ENCODE data around the gene ISL2.

ISL2 gene

GRCh38 chr15:76376816-76377215 lies 40.2 kb downstream of the ISL2 start (continued):
- TF ChIP-seq CSRNP3 (CRISPR knock-in tag; IDR thresholded peaks at IDR 0.05) (no peak), PPARA (CRISPR knock-in tag; IDR thresholded peaks at IDR 0.05; ENCODE audit: borderline replicate concordance) (no peak), BACH2 (CRISPR knock-in tag; IDR thresholded peaks at IDR 0.05; ENCODE audit: borderline replicate concordance) (no peak)

GRCh38 chr15:76377217-76377616 lies 40.6 kb downstream of the ISL2 start:
- TF ChIP-seq POU6F1 (CRISPR knock-in tag; IDR thresholded peaks at IDR 0.05; ENCODE audit: borderline replicate concordance, low read depth) (no peak), ISL1 (CRISPR knock-in tag; IDR thresholded peaks at IDR 0.05) (no peak)
- no peak for ATAC-seq

- TF ChIP-seq ZFP30 (CRISPR knock-in tag; IDR thresholded peaks at IDR 0.05) = no peak
- TF ChIP-seq CREB5 (CRISPR knock-in tag; IDR thresholded peaks at IDR 0.05; ENCODE audit: low read depth) = no peak
- no peak for TF ChIP-seq CSRNP3 (CRISPR knock-in tag; IDR thresholded peaks at IDR 0.05)
- no peak for TF ChIP-seq PATZ1 (CRISPR knock-in tag; IDR thresholded peaks at IDR 0.05; ENCODE audit: borderline replicate concordance)
- no peak for TF ChIP-seq TOX (CRISPR knock-in tag; IDR thresholded peaks at IDR 0.05; ENCODE audit: borderline replicate concordance)
- no peak for TF ChIP-seq GLIS3 (CRISPR knock-in tag; IDR thresholded peaks at IDR 0.05)
- TF ChIP-seq OSR1 (CRISPR knock-in tag; IDR thresholded peaks at IDR 0.05) = no peak
- TF ChIP-seq SNAI2 (CRISPR knock-in tag; IDR thresholded peaks at IDR 0.05) = no peak
- TF ChIP-seq ESRRG (CRISPR knock-in tag; IDR thresholded peaks at IDR 0.05) = no peak
- no peak for TF ChIP-seq ZFP3 (CRISPR knock-in tag; IDR thresholded peaks at IDR 0.05)
- TF ChIP-seq TSHZ2 (CRISPR knock-in tag; IDR thresholded peaks at IDR 0.05) = no peak
- TF ChIP-seq BACH2 (CRISPR knock-in tag; IDR thresholded peaks at IDR 0.05; ENCODE audit: borderline replicate concordance) = no peak
- no peak for TF ChIP-seq POU6F1 (CRISPR knock-in tag; IDR thresholded peaks at IDR 0.05; ENCODE audit: borderline replicate concordance, low read depth)
- TF ChIP-seq ZNF8 (CRISPR knock-in tag; IDR thresholded peaks at IDR 0.05) = no peak
- TF ChIP-seq CSDC2 (CRISPR knock-in tag; IDR thresholded peaks at IDR 0.05) = no peak
- TF ChIP-seq RARB (CRISPR knock-in tag; IDR thresholded peaks at IDR 0.05) = no peak
- no peak for ATAC-seq
Observed at GRCh38 chr15:76377751-76378150, 41.2 kb downstream of the ISL2 start.
